Hematopoietic multipotent progenitor cell treated with erythropoietin and hydrocortisone succinate and interleukin-3 and kit ligand, for 8 days (in vitro differentiated cells): ENCODE measurements around the gene NOL9.
A peak's percentile ranks its signal among the peaks of the same experiment; 100 is the strongest.
"Not testable (repeated sequence)": the region's sequence is repeated elsewhere in the genome, so short reads cannot be mapped to it uniquely, and the experiment has no call there.

Experiments
- DNase-seq: peaks from one replicate; pipeline ENCODE4 v3.0.0-alpha.2; 2015

NOL9 gene

GRCh38 chr1:6501279-6501813 is 53.0 kb downstream of the NOL9 start:
- no peak for DNase-seq

GRCh38 chr1:6500544-6501278 is 53.6 kb downstream of the NOL9 start:
- no peak for DNase-seq

- DNase-seq, result no peak
These were observed 55.0 kb downstream of the NOL9 start for GRCh38 chr1:6499296-6499695.

GRCh38 chr1:6498576-6499111 is 55.7 kb downstream of the NOL9 start:
- DNase-seq, result no peak

- no peak for DNase-seq
These were observed 56.3 kb downstream of the NOL9 start for GRCh38 chr1:6497867-6498575.

GRCh38 chr1:6497215-6497866 is 57.0 kb downstream of the NOL9 start:
- DNase-seq, result no peak

- DNase-seq, result no peak
These were observed 57.5 kb downstream of the NOL9 start for GRCh38 chr1:6496890-6497214.

GRCh38 chr1:6496365-6496721 is 58.0 kb downstream of the NOL9 start:
- DNase-seq, result no peak

GRCh38 chr1:6495540-6496364 is 58.6 kb downstream of the NOL9 start:
- DNase-seq, result no peak

GRCh38 chr1:6495041-6495441 is 59.3 kb downstream of the NOL9 start:
- no peak for DNase-seq

GRCh38 chr1:6494627-6495026 is 59.7 kb downstream of the NOL9 start:
- DNase-seq, result no peak

- DNase-seq, result not testable (repeated sequence)
These were observed 60.5 kb downstream of the NOL9 start for GRCh38 chr1:6493834-6494223.

GRCh38 chr1:6491966-6492365 is 62.3 kb downstream of the NOL9 start:
- DNase-seq, result no peak

GRCh38 chr1:6491480-6491962 is 62.8 kb downstream of the NOL9 start, which contains the start of gene PLEKHG5:
TSS of gene PLEKHG5 (minus strand) at chr1:6491667. CDS start at chr1:6477571, 14,096 bp downstream.
- no peak for DNase-seq

- no peak for DNase-seq
These were observed 63.2 kb downstream of the NOL9 start for GRCh38 chr1:6491081-6491449.

- peak; percentile 41 for DNase-seq
These were observed 63.9 kb downstream of the NOL9 start for GRCh38 chr1:6490181-6491080.

GRCh38 chr1:6489799-6490180 is 64.5 kb downstream of the NOL9 start:
- peak; percentile 63 for DNase-seq

GRCh38 chr1:6489383-6489765 is 64.9 kb downstream of the NOL9 start:
- no peak for DNase-seq

- DNase-seq, result no peak
These were observed 65.5 kb downstream of the NOL9 start for GRCh38 chr1:6488602-6489382.

GRCh38 chr1:6487804-6488484 is 66.4 kb downstream of the NOL9 start:
- no peak for DNase-seq
